GM23338 (cell line): ENCODE measurements around the gene RSPH3. TPM values are rescaled to one million over a fixed set of nuclear protein-coding genes. Genes with fewer than 3 reads are reported as not detected.

Experiments used
- ATAC-seq: fragments of 200-7000 bp; cut with Tn5 transposase; 3 replicates; pipeline ENCODE4 v1.9.1; 2020
- DNase-seq: peaks from one replicate; pipeline ENCODE4 v3.0.0-alpha.2; 2015; ENCODE audit warnings: low spot score
- H2AFZ ChIP-seq: fragments of 200-600 bp; sonication (generic); 2 replicates; pipeline ENCODE4 v1.8.0; 2016; ENCODE audit warnings: antibody characterized with exemption, mild to moderate bottlenecking, moderate library complexity
- H3F3A ChIP-seq: fragments of 200-600 bp; sonication (generic); replicated peaks from 2 replicates; pipeline ENCODE4 v1.8.0; 2017; ENCODE audit warnings: antibody characterized with exemption, mixed run types, low read depth
- H3K27ac ChIP-seq: fragments of 200-600 bp; sonication (generic); 2 replicates; pipeline ENCODE4 v1.6.1; 2016; ENCODE audit warnings: low read depth
- H3K27me3 ChIP-seq: fragments of 200-600 bp; sonication (generic); 2 replicates; pipeline ENCODE4 v1.8.0; 2016; ENCODE audit warnings: mild to moderate bottlenecking, mixed run types, moderate library complexity; ENCODE audit not compliant: insufficient read depth
- H3K36me3 ChIP-seq: fragments of 200-600 bp; sonication (generic); 2 replicates; pipeline ENCODE4 v1.8.0; 2016; ENCODE audit warnings: mild to moderate bottlenecking; ENCODE audit not compliant: insufficient read depth
- H3K4me1 ChIP-seq: fragments of 200-600 bp; sonication (generic); 2 replicates; pipeline ENCODE4 v1.8.0; 2016; ENCODE audit warnings: mild to moderate bottlenecking, moderate library complexity; ENCODE audit not compliant: insufficient read depth
- H3K4me2 ChIP-seq: fragments of 200-600 bp; sonication (generic); 2 replicates; pipeline ENCODE4 v1.7.1; 2017; ENCODE audit warnings: mixed run types
- H3K4me3 ChIP-seq: fragments of 200-600 bp; sonication (generic); 2 replicates; pipeline ENCODE4 v1.6.1; 2016; ENCODE audit warnings: mixed run types
- H3K79me2 ChIP-seq: fragments of 200-600 bp; sonication (generic); replicated peaks from 2 replicates; pipeline ENCODE4 v1.8.0; 2017; ENCODE audit warnings: mild to moderate bottlenecking; ENCODE audit not compliant: insufficient read depth
- H3K9me2 ChIP-seq: fragments of 200-600 bp; sonication (generic); 2 replicates; pipeline ENCODE4 v1.8.0; 2017; ENCODE audit not compliant: insufficient read depth
- H4K20me1 ChIP-seq: fragments of 200-600 bp; sonication (generic); replicated peaks from 2 replicates; pipeline ENCODE4 v1.8.0; 2017; ENCODE audit warnings: mild to moderate bottlenecking; ENCODE audit not compliant: insufficient read depth
- H3K27ac Mint-ChIP-seq: 2 replicates; pipeline ENCODE4 v1.8.0; 2020; ENCODE audit warnings: inconsistent platforms, mild to moderate bottlenecking, moderate library complexity, mixed read lengths
- H3K27me3 Mint-ChIP-seq: 3 replicates; pipeline ENCODE4 v1.8.0; 2022; ENCODE audit warnings: low read depth, mild to moderate bottlenecking, moderate library complexity, mixed read lengths, inconsistent platforms; ENCODE audit not compliant: insufficient read depth, poor library complexity
- H3K36me3 Mint-ChIP-seq: 3 replicates; pipeline ENCODE4 v1.8.0; 2021; ENCODE audit warnings: low read depth, mild to moderate bottlenecking, inconsistent platforms, moderate library complexity, mixed read lengths
- H3K4me1 Mint-ChIP-seq: 3 replicates; pipeline ENCODE4 v1.8.0; 2020; ENCODE audit warnings: mild to moderate bottlenecking, inconsistent platforms, mixed read lengths
- H3K4me3 Mint-ChIP-seq: 3 replicates; pipeline ENCODE4 v1.8.0; 2021; ENCODE audit warnings: moderate library complexity, mild to moderate bottlenecking, inconsistent platforms, mixed read lengths
- H3K9me3 Mint-ChIP-seq: 3 replicates; pipeline ENCODE4 v1.8.0; 2020; ENCODE audit warnings: moderate library complexity, mild to moderate bottlenecking, inconsistent platforms, mixed read lengths
- EZH2 ChIP-seq: fragments of 200-600 bp; sonication (generic); IDR thresholded peaks from one replicate; pipeline ENCODE4 v1.8.0; 2017; ENCODE audit warnings: antibody characterized with exemption, mild to moderate bottlenecking, low read depth; ENCODE audit not compliant: unreplicated experiment
- EZH2phosphoT487 ChIP-seq: fragments of 200-600 bp; sonication (generic); IDR thresholded peaks from one replicate; pipeline ENCODE4 v1.8.1; 2018; ENCODE audit warnings: antibody characterized with exemption; ENCODE audit not compliant: unreplicated experiment
- JUNB ChIP-seq: IDR thresholded peaks from one replicate; pipeline ENCODE4 v1.6.1; 2016; ENCODE audit warnings: antibody characterized with exemption; ENCODE audit not compliant: unreplicated experiment
- NANOG ChIP-seq: IDR thresholded peaks from 2 replicates; pipeline ENCODE4 v1.6.1; 2016; ENCODE audit warnings: antibody characterized with exemption, borderline replicate concordance
- STAT1 ChIP-seq: IDR thresholded peaks from one replicate; pipeline ENCODE4 v1.6.1; 2016; ENCODE audit warnings: antibody characterized with exemption; ENCODE audit not compliant: unreplicated experiment
- ZNF114 ChIP-seq: fragments of 250-450 bp; sonication (Bioruptor Pico); IDR thresholded peaks from 2 replicates; pipeline ENCODE4 v1.5.0; 2020; ENCODE audit warnings: mild to moderate bottlenecking, moderate library complexity
- ZNF331 ChIP-seq: fragments of 250-450 bp; sonication (Bioruptor Pico); IDR thresholded peaks from 2 replicates; pipeline ENCODE4 v1.5.0; 2020; ENCODE audit warnings: low read depth, mild to moderate bottlenecking, moderate library complexity
- polyA plus RNA-seq: library from polyadenylated mRNA; unstranded; fragments of >200 nt; fragmentation: Nextera tagmentation; extraction: Ambion mirVana; gene quantifications from 2 replicates; pipeline ENCODE4 v1.2.1, GENCODE V29; 2016
- total RNA-seq: library from RNA; depleted of rRNA; stranded (reverse); fragments of >200 nt; shearing (Covaris generic); gene quantifications from 2 replicates; pipeline ENCODE4 v1.2.3, GENCODE V29; 2014
- TF ChIP-seq, protein P1 (sequence below): IDR thresholded peaks from 2 replicates; pipeline ENCODE4 v1.6.1; 2016; ENCODE audit warnings: antibody characterized with exemption
- TF ChIP-seq, protein P2 (sequence below): fragments of 250-450 bp; sonication (Bioruptor Pico); IDR thresholded peaks from 2 replicates; pipeline ENCODE4 v1.5.0; 2020; ENCODE audit warnings: mild to moderate bottlenecking, moderate library complexity

The RSPH3 gene
- total and polyA plus RNA-seq, 2 experiments from 2014 or later = 1.7 to 3.9 TPM

DNA sequence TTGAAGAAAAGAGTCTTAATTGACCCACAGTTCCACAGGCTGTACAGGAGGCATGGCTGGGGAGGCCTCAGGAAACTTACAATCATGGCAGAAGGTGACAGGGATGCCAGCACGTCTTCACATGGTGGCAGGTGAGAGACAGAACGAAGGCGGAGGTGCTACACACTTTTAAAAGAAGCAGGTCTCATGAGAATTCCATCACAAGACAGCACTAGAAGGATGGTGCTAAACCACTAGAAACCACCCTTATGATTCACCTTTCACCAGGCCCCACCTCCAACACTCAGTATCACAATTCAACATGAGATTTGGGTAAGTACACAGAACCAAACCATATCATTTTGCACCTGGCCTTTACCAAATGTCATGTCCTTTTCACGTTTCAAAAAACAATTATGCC is 23.9 kb upstream of the RSPH3 start:
- DNase-seq (no peak), ATAC-seq (no peak)
- Histone ChIP-seq H3K4me3 (no peak overlapping the region), H3K27me3 (no peaks in the 10 kb centered on the region), H2AFZ (no peak overlapping the region), H3K4me2 (no peak overlapping the region), H3K27ac (no peak overlapping the region), H3K9me2 (no peaks in the 10 kb centered on the region), H3F3A (no peaks in the 10 kb centered on the region), H4K20me1 (no peaks in the 10 kb centered on the region), H3K79me2 (no peaks in the 10 kb centered on the region), H3K36me3 (no peaks in the 10 kb centered on the region), H3K4me1 (no peaks in the 10 kb centered on the region)
- TF ChIP-seq JUNB = no peak
- no peak for TF ChIP-seq ZNF114
- no peak for TF ChIP-seq EZH2
- TF ChIP-seq, protein P1, sequence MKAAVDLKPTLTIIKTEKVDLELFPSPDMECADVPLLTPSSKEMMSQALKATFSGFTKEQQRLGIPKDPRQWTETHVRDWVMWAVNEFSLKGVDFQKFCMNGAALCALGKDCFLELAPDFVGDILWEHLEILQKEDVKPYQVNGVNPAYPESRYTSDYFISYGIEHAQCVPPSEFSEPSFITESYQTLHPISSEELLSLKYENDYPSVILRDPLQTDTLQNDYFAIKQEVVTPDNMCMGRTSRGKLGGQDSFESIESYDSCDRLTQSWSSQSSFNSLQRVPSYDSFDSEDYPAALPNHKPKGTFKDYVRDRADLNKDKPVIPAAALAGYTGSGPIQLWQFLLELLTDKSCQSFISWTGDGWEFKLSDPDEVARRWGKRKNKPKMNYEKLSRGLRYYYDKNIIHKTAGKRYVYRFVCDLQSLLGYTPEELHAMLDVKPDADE = no peak
- no peak for TF ChIP-seq STAT1
- H3K27ac Mint-ChIP-seq = no peak overlapping the region
- H3K4me3 Mint-ChIP-seq = no peak overlapping the region
- peaks cover 18% of the 10 kb centered on the region for H3K36me3 Mint-ChIP-seq
- H3K9me3 Mint-ChIP-seq = peaks cover 23% of the 10 kb centered on the region
- H3K27me3 Mint-ChIP-seq = no peaks in the 10 kb centered on the region
- no peaks in the 10 kb centered on the region for H3K4me1 Mint-ChIP-seq

DNA sequence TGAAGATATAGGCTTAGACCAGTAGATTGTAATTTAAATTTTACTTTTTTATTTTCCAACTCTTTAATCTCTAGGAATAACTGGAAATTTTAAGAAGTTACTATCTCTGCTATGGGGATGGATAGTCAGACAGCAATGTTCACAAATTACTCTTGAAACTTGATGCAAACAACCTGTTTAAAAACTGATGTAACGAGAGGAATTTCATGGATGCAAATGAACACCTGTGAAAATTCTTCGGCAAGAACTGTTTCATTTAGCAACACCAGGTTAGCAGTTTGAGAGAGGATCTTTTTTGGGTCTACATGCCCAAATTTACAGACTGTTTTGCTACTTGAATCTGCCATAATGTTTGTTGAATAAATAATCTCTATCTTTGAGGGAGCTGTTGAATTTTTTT is 20.0 kb upstream of the RSPH3 start:
- Histone ChIP-seq H4K20me1 (no peaks in the 10 kb centered on the region), H2AFZ (no peak overlapping the region), H3K4me3 (no peak overlapping the region), H3F3A (no peaks in the 10 kb centered on the region), H3K79me2 (no peaks in the 10 kb centered on the region), H3K27ac (no peak overlapping the region), H3K4me1 (no peaks in the 10 kb centered on the region), H3K4me2 (no peak overlapping the region), H3K36me3 (no peaks in the 10 kb centered on the region), H3K9me2 (no peaks in the 10 kb centered on the region), H3K27me3 (no peaks in the 10 kb centered on the region)
- Mint-ChIP-seq H3K4me3 (no peak overlapping the region), H3K27me3 (no peaks in the 10 kb centered on the region), H3K27ac (no peak overlapping the region), H3K9me3 (peaks cover 14% of the 10 kb centered on the region), H3K4me1 (no peaks in the 10 kb centered on the region), H3K36me3 (peaks cover 9% of the 10 kb centered on the region; the same call in 2 of the 3 replicates)
- ATAC-seq (no peak), DNase-seq (no peak)
- TF ChIP-seq, protein P1 = no peak
- TF ChIP-seq ZNF331 (CRISPR knock-in tag) = no peak
- TF ChIP-seq, protein P2, sequence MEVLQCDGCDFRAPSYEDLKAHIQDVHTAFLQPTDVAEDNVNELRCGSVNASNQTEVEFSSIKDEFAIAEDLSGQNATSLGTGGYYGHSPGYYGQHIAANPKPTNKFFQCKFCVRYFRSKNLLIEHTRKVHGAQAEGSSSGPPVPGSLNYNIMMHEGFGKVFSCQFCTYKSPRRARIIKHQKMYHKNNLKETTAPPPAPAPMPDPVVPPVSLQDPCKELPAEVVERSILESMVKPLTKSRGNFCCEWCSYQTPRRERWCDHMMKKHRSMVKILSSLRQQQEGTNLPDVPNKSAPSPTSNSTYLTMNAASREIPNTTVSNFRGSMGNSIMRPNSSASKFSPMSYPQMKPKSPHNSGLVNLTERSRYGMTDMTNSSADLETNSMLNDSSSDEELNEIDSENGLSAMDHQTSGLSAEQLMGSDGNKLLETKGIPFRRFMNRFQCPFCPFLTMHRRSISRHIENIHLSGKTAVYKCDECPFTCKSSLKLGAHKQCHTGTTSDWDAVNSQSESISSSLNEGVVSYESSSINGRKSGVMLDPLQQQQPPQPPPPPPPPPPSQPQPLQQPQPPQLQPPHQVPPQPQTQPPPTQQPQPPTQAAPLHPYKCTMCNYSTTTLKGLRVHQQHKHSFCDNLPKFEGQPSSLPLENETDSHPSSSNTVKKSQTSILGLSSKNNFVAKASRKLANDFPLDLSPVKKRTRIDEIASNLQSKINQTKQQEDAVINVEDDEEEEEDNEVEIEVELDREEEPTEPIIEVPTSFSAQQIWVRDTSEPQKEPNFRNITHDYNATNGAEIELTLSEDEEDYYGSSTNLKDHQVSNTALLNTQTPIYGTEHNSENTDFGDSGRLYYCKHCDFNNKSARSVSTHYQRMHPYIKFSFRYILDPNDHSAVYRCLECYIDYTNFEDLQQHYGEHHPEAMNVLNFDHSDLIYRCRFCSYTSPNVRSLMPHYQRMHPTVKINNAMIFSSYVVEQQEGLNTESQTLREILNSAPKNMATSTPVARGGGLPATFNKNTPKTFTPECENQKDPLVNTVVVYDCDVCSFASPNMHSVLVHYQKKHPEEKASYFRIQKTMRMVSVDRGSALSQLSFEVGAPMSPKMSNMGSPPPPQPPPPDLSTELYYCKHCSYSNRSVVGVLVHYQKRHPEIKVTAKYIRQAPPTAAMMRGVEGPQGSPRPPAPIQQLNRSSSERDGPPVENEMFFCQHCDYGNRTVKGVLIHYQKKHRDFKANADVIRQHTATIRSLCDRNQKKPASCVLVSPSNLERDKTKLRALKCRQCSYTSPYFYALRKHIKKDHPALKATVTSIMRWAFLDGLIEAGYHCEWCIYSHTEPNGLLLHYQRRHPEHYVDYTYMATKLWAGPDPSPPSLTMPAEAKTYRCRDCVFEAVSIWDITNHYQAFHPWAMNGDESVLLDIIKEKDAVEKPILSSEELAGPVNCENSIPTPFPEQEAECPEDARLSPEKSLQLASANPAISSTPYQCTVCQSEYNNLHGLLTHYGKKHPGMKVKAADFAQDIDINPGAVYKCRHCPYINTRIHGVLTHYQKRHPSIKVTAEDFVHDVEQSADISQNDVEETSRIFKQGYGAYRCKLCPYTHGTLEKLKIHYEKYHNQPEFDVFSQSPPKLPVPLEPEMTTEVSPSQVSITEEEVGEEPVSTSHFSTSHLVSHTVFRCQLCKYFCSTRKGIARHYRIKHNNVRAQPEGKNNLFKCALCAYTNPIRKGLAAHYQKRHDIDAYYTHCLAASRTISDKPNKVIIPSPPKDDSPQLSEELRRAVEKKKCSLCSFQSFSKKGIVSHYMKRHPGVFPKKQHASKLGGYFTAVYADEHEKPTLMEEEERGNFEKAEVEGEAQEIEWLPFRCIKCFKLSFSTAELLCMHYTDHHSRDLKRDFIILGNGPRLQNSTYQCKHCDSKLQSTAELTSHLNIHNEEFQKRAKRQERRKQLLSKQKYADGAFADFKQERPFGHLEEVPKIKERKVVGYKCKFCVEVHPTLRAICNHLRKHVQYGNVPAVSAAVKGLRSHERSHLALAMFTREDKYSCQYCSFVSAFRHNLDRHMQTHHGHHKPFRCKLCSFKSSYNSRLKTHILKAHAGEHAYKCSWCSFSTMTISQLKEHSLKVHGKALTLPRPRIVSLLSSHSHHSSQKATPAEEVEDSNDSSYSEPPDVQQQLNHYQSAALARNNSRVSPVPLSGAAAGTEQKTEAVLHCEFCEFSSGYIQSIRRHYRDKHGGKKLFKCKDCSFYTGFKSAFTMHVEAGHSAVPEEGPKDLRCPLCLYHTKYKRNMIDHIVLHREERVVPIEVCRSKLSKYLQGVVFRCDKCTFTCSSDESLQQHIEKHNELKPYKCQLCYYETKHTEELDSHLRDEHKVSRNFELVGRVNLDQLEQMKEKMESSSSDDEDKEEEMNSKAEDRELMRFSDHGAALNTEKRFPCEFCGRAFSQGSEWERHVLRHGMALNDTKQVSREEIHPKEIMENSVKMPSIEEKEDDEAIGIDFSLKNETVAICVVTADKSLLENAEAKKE (CRISPR knock-in tag) = no peak
- TF ChIP-seq NANOG = no peak
- no peak for TF ChIP-seq EZH2phosphoT487
- no peak for TF ChIP-seq ZNF114
